Adrenal gland (tissue), 5 donors: Measurements from ENCODE around the gene ITIH4.

Experiments
- CTCF ChIP-seq, 6 experiments: fragments of 450-650 bp in 4 of 6; fragments of 200-600 bp in 2 of 6; sonication (generic) in 1 of 6; IDR thresholded peaks; 1 replicate in 5 of 6; 2 replicates in 1 of 6; pipeline versions ENCODE4 v1.5.1 to v1.8.0; 2016 to 2021; ENCODE audit warnings: antibody characterized with exemption in 6 of 6, mild to moderate bottlenecking in 2 of 6, moderate library complexity in 1 of 6
- POLR2A ChIP-seq, 2 donors: fragments of 450-650 bp; IDR thresholded peaks; one replicate each; pipeline ENCODE4 v1.6.1; 2017; ENCODE audit warnings: antibody characterized with exemption in 2 of 2, mild to moderate bottlenecking in 2 of 2, moderate library complexity in 1 of 2
- donor health status: DM: no; HTN: no; CAD: no.

GRCh38 chr3:52771702-52772101 is 58.8 kb downstream of the ITIH4 start:
- no peak for TF ChIP-seq CTCF (IDR thresholded peaks at IDR 0.05)
- no peak for TF ChIP-seq POLR2A (IDR thresholded peaks at IDR 0.05)
